GM12801 (cell line): ENCODE results near the gene ARL5A.

Source experiments
- CTCF ChIP-seq: IDR thresholded peaks from one replicate; pipeline ENCODE4 v1.5.1; 2011; ENCODE audit warnings: control low read depth; ENCODE audit not compliant: insufficient read length; ENCODE audit errors: extremely low read depth

The ARL5A gene

GRCh38 chr2:151754253-151754897 is 73.8 kb downstream of the ARL5A start:
- TF ChIP-seq CTCF = no peak

GRCh38 chr2:151753540-151753939 is 74.7 kb downstream of the ARL5A start:
- no peak for TF ChIP-seq CTCF
